K562 (cell line): ENCODE measurements around the gene SLBP. TPM values are rescaled to one million over a fixed set of nuclear protein-coding genes. Genes with fewer than 3 reads are reported as not detected.

Experiments
- ARID1B ChIP-seq: fragments of 450-650 bp; IDR thresholded peaks from 2 replicates; pipeline ENCODE4 v1.6.1; 2016; ENCODE audit warnings: antibody characterized with exemption, mild to moderate bottlenecking, inconsistent platforms
- DIDO1 ChIP-seq: fragments of 450-650 bp; IDR thresholded peaks from 2 replicates; pipeline ENCODE4 v1.6.1; 2016; ENCODE audit warnings: low read depth, missing biosample characterization, missing genetic modification characterization
- FOXM1 ChIP-seq, 2 experiments: fragments of 450-650 bp in 1 of 2; sonication (generic) in 1 of 2; formaldehyde crosslinking in 1 of 2; IDR thresholded peaks; 2 replicates each; pipeline versions ENCODE4 v1.6.1 to v1.9.0; 2017 to 2022; ENCODE audit warnings: low read depth in 2 of 2, mild to moderate bottlenecking in 2 of 2, missing genetic modification reagents in 1 of 2, moderate library complexity in 1 of 2
- HCFC1 ChIP-seq: IDR thresholded peaks from 2 replicates; pipeline ENCODE4 v1.6.1; 2012; ENCODE audit warnings: low read depth, low read length, improper control_type of control experiment
- HMG20B ChIP-seq: fragments of 250-450 bp; sonication (Bioruptor Pico); IDR thresholded peaks from 2 replicates; pipeline ENCODE4 v1.5.0; 2021; ENCODE audit warnings: mild to moderate bottlenecking
- IRF1 ChIP-seq: sonication (generic); formaldehyde crosslinking; IDR thresholded peaks from 2 replicates; pipeline ENCODE4 v1.8.0; 2022; ENCODE audit warnings: missing genetic modification reagents, mild to moderate bottlenecking, borderline replicate concordance
- NCOA4 ChIP-seq: fragments of 450-650 bp; IDR thresholded peaks from 2 replicates; pipeline ENCODE4 v1.6.1; 2018; ENCODE audit warnings: mild to moderate bottlenecking; ENCODE audit not compliant: partially characterized antibody
- SRSF7 ChIP-seq: fragments of 200-400 bp; formaldehyde crosslinking; optimal IDR thresholded peaks from 2 replicates; pipeline ENCODE3; 2017; ENCODE audit warnings: mild to moderate bottlenecking, low read depth, low read length
- TBP ChIP-seq: optimal IDR thresholded peaks from 2 replicates; pipeline ENCODE3; 2011; ENCODE audit warnings: low read depth, low read length, improper control_type of control experiment
- ZBTB11 ChIP-seq, 3 experiments: fragments of 200-800 bp in 1 of 3; fragments of 250-450 bp in 1 of 3; fragments of 450-650 bp in 1 of 3; sonication (Bioruptor Pico) in 1 of 3; sonication (Bioruptor generic) in 1 of 3; formaldehyde crosslinking in 1 of 3; IDR thresholded peaks; 2 replicates each; pipeline versions ENCODE4 v1.6.1 to v1.8.0; 2016 to 2022; ENCODE audit warnings: mild to moderate bottlenecking in 2 of 3, missing genetic modification characterization in 2 of 3, missing compliant biosample characterization in 1 of 3, moderate library complexity in 1 of 3
- ZNF444 ChIP-seq: fragments of 250-450 bp; sonication (Bioruptor Pico); IDR thresholded peaks from 2 replicates; pipeline ENCODE4 v1.4.0; 2020; ENCODE audit warnings: mild to moderate bottlenecking, moderate library complexity
- ZNF511 ChIP-seq: sonication (generic); formaldehyde crosslinking; IDR thresholded peaks from 2 replicates; pipeline ENCODE4 v1.8.0; 2022; ENCODE audit warnings: mild to moderate bottlenecking, missing genetic modification reagents
- ZNF551 ChIP-seq: fragments of 250-450 bp; sonication (Bioruptor Pico); IDR thresholded peaks from 2 replicates; pipeline ENCODE4 v1.5.0; 2021; ENCODE audit warnings: mild to moderate bottlenecking, moderate library complexity
- ZNF76 ChIP-seq: fragments of 250-450 bp; sonication (Bioruptor Pico); IDR thresholded peaks from 2 replicates; pipeline ENCODE4 v1.4.0; 2020; ENCODE audit warnings: mild to moderate bottlenecking, moderate library complexity, borderline replicate concordance
- polyA plus RNA-seq, 8 experiments: library from polyadenylated mRNA; depleted of rRNA in 4 of 8; stranded (reverse) in 5 of 8; unstranded in 3 of 8; fragments of >200 nt; fragmentation: Nextera tagmentation in 2 of 8; fragmentation: Illumina TruSeq in 1 of 8; extraction: Ambion mirVana in 2 of 8; extraction: Trizol in 1 of 8; gene quantifications; 2 replicates each; pipeline versions ENCODE4 v1.2.1 to v1.2.3, GENCODE V29; 2011 to 2014; ENCODE audit warnings: inconsistent platforms in 1 of 8, missing spikeins in 1 of 8
- total RNA-seq, 7 experiments: library from RNA; depleted of rRNA in 6 of 7; stranded (reverse); fragments of >200 nt in 6 of 7; fragmentation: Illumina TruSeq in 2 of 7; extraction: Trizol in 2 of 7; gene quantifications; 2 replicates each; pipeline versions ENCODE4 v1.2.1 to v1.2.3, GENCODE V29; 2011 to 2021; ENCODE audit warnings: low replicate concordance in 1 of 7
- TF ChIP-seq, protein P1 (sequence below), 2 experiments: IDR thresholded peaks; 2 replicates each; pipeline ENCODE4 v1.6.1; 2012; ENCODE audit warnings: improper control_type of control experiment in 2 of 2, low read depth in 2 of 2, low read length in 2 of 2, borderline replicate concordance in 1 of 2
- TF ChIP-seq, protein P2 (sequence below): IDR thresholded peaks from 2 replicates; pipeline ENCODE4 v1.6.1; 2011; ENCODE audit warnings: borderline replicate concordance, low read depth, mild to moderate bottlenecking, moderate library complexity, low read length; ENCODE audit not compliant: insufficient read depth, poor library complexity, severe bottlenecking

Gene SLBP
- total and polyA plus RNA-seq, 9 of the 15 experiments (the other 6 are each of a cell fraction or from before 2014, with no cell fraction given): 49.4 to 221 (median 162) TPM

DNA sequence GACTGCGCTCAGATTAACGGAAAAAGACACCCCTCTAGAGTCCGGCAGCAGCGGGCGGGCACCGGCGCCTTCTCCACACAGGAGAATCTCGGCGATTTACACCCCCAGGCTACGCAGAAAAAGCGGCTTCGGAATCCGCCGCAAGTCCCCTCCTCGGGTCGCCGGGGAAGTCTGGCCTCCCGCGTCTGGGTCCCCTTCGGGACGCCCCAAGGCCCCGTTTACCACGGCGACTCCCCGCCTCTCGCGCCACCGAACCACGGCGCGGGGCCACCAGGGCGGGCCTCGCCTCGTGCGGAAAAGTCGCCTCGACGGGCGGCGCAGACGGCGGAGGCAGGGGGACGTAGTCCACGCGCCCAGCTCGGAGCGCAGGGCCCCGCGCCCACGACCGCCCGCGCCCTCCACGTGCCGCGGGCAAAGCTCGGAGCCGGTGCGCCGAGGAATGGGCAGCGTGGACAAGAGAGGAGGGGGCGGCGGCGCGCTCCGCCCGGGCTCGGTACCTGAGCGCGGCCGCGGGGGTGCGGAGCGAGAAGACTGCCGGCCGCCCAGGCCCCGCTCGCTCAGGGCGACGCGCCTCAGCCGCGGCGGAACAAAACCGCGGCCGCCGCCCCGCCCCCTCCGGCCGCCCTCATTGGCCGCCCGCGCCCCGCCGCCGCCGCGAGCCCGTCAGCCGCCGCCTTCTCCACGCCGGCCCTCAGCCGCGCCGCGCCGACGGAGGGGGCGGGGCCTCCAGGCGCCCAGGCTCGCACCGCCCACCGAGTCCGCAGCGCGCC is 28.2 kb downstream of the SLBP start, which contains the start of gene FAM53A (continued):
- no peak for TF ChIP-seq NCOA4
- no peak for TF ChIP-seq ARID1B
- TF ChIP-seq HCFC1: no peak
- TF ChIP-seq, protein P1, sequence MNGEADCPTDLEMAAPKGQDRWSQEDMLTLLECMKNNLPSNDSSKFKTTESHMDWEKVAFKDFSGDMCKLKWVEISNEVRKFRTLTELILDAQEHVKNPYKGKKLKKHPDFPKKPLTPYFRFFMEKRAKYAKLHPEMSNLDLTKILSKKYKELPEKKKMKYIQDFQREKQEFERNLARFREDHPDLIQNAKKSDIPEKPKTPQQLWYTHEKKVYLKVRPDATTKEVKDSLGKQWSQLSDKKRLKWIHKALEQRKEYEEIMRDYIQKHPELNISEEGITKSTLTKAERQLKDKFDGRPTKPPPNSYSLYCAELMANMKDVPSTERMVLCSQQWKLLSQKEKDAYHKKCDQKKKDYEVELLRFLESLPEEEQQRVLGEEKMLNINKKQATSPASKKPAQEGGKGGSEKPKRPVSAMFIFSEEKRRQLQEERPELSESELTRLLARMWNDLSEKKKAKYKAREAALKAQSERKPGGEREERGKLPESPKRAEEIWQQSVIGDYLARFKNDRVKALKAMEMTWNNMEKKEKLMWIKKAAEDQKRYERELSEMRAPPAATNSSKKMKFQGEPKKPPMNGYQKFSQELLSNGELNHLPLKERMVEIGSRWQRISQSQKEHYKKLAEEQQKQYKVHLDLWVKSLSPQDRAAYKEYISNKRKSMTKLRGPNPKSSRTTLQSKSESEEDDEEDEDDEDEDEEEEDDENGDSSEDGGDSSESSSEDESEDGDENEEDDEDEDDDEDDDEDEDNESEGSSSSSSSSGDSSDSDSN (IDR thresholded peaks at IDR 0.05; ENCODE audit: borderline replicate concordance in 1 of 2, low read depth in 2 of 2, low read length in 2 of 2): peak in 1 of 2 experiments; percentile 43; a peak in 1 of 4 replicates
- 0 out of 2 replicates have a peak, but pooled peaks have one; percentile 45 for TF ChIP-seq ZNF76 (CRISPR knock-in tag)
- TF ChIP-seq FOXM1 (IDR thresholded peaks at IDR 0.05; ENCODE audit: low read depth): no peak
- TF ChIP-seq FOXM1 (CRISPR knock-in tag; IDR thresholded peaks at IDR 0.05; ENCODE audit: low read depth): no peak
- no peak for TF ChIP-seq ZBTB11 (CRISPR knock-in tag; IDR thresholded peaks at IDR 0.05)
- peak; percentile 56 for TF ChIP-seq TBP
- no peak for TF ChIP-seq DIDO1
- TF ChIP-seq, protein P2, sequence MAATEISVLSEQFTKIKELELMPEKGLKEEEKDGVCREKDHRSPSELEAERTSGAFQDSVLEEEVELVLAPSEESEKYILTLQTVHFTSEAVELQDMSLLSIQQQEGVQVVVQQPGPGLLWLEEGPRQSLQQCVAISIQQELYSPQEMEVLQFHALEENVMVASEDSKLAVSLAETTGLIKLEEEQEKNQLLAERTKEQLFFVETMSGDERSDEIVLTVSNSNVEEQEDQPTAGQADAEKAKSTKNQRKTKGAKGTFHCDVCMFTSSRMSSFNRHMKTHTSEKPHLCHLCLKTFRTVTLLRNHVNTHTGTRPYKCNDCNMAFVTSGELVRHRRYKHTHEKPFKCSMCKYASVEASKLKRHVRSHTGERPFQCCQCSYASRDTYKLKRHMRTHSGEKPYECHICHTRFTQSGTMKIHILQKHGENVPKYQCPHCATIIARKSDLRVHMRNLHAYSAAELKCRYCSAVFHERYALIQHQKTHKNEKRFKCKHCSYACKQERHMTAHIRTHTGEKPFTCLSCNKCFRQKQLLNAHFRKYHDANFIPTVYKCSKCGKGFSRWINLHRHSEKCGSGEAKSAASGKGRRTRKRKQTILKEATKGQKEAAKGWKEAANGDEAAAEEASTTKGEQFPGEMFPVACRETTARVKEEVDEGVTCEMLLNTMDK: peak; percentile 48
- no peak for TF ChIP-seq HMG20B (CRISPR knock-in tag)
- TF ChIP-seq ZNF511 (CRISPR knock-in tag): peak; percentile 95
- peak; percentile 83; the same call in 1 of the 2 replicates for TF ChIP-seq IRF1 (CRISPR knock-in tag)
- no peak for TF ChIP-seq ZNF444
- no peak for TF ChIP-seq SRSF7
- no peak for TF ChIP-seq ZNF551 (CRISPR knock-in tag)
